ENCODE data around the gene TRIM67. TPM values are rescaled to one million over a fixed set of nuclear protein-coding genes. Genes with fewer than 3 reads are reported as not detected.

Gene TRIM67
- polyA plus RNA-seq, 2 of the 4 experiments (the other 2 are of a cell fraction) = 0.23 to 0.35 TPM

- Histone ChIP-seq H3K4me3 (no peak overlapping the region), H3K4me1 (no peaks in the 10 kb centered on the region), H3K27ac (peak overlapping the region in 1 of 2 experiments; percentile 32; a peak in 1 of 6 replicates), H3K9me3 (peaks cover 2% of the 10 kb centered on the region; the same call in 1 of the 3 replicates), H3K4me2 (no peak overlapping the region)
- TF ChIP-seq CHD4 (IDR thresholded peaks at IDR 0.05; ENCODE audit: borderline replicate concordance) (no peak), CBX2 (IDR thresholded peaks at IDR 0.05; ENCODE audit: borderline replicate concordance, low read depth) (no peak), ATOH8 (CRISPR knock-in tag; IDR thresholded peaks at IDR 0.05; ENCODE audit: low read depth) (no peak), ZSCAN20 (CRISPR knock-in tag; IDR thresholded peaks at IDR 0.05) (no peak), HES2 (IDR thresholded peaks at IDR 0.05) (no peak), EHF (CRISPR knock-in tag; IDR thresholded peaks at IDR 0.05) (no peak), REST (IDR thresholded peaks at IDR 0.05) (no peak), BHLHE40 (IDR thresholded peaks at IDR 0.05; ENCODE audit: low read depth, low read length) (no peak), HOXA7 (CRISPR knock-in tag; IDR thresholded peaks at IDR 0.05) (no peak), FOSL2 (IDR thresholded peaks at IDR 0.05) (no peak), FOSL2 (CRISPR knock-in tag; IDR thresholded peaks at IDR 0.05) (no peak), EP300 (IDR thresholded peaks at IDR 0.05) (no peak), HMGXB4 (CRISPR knock-in tag; IDR thresholded peaks at IDR 0.05; ENCODE audit: borderline replicate concordance) (no peak), HEYL (CRISPR knock-in tag; IDR thresholded peaks at IDR 0.05) (no peak), CTCF (IDR thresholded peaks at IDR 0.05) (no peak), ELK1 (IDR thresholded peaks at IDR 0.05; ENCODE audit: low read depth, low read length) (no peak), ESRRA (IDR thresholded peaks at IDR 0.05; ENCODE audit: borderline replicate concordance, low read length) (no peak)
- WGBS (ENCODE audit: missing lambda C conversion rate) = 74% methylated on average over 5 of the region's 6 CpGs
- DNase-seq (ENCODE audit: low read depth in 1 of 2, low spot score in 1 of 2) (no peak), FAIRE-seq (no peak), ATAC-seq (no peak)
- POLR2A ChIA-PET = no interaction called here
- CTCF ChIA-PET = interaction anchor here (0.9 to 2.3 kb wide), 4 partner anchors 12 to 26 kb away, joined by 3 to 5 read pairs (median 3); no protein-coding TSS in a partner anchor
Measured at GRCh38 chr1:231184891-231185290, 23.0 kb downstream of the TRIM67 start.

Measured in A549 (cell line).